Measurements from ENCODE around the gene CLMP.

The CLMP gene, protein sequence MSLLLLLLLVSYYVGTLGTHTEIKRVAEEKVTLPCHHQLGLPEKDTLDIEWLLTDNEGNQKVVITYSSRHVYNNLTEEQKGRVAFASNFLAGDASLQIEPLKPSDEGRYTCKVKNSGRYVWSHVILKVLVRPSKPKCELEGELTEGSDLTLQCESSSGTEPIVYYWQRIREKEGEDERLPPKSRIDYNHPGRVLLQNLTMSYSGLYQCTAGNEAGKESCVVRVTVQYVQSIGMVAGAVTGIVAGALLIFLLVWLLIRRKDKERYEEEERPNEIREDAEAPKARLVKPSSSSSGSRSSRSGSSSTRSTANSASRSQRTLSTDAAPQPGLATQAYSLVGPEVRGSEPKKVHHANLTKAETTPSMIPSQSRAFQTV

DNA sequence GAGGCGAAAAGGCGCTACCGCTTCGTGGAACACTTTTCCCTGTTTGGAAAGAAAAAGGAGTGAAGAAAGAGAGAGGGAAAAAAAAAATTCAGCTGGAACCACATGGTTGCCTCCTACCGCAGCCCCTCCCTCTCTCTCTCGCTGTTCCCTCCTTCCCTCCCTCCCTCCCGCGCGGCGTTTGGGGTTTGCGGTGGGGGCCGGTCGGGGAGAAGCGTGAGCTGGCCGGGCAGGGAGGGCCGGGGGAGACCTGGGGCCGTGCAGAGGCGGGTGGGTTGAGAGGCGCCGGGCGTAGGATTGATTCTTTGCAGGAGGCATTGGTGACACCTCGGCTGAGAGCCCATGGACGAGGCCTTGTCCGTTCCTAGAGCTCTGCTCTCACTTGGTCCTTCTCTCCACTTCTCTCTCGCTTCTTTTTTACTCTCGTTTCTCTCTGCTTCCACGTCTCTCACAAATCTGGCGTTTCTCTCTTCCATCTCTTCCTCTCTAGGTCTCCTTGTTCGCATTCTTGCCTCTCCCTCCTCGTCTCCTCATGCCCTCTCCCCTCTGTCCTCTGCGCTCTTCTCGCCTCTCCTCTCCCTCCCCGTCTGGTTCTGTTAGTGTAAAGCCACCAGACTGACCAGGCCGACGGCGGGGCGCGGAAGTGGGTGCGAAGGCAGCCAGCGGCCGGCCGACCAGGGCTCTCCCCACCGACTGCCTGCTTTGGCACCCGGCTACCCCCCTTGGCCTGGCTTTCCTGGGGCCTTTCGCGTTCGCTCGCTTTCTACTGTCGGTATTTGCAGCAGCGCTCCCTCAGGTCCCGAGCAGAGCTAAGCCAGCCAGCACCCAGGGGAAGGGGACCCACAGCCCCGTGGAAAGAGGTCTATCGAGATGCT lies at the start of gene CLMP:
Gene CLMP (minus strand): TSS at position 61 of the 872 bp plus-strand sequence. CDS start 308 bp downstream, outside the sequence.
- DNase-seq, result no peak

- no peak for DNase-seq
Observed at GRCh38 chr11:123241874-123242543, 47.0 kb upstream of the CLMP start.

DNA sequence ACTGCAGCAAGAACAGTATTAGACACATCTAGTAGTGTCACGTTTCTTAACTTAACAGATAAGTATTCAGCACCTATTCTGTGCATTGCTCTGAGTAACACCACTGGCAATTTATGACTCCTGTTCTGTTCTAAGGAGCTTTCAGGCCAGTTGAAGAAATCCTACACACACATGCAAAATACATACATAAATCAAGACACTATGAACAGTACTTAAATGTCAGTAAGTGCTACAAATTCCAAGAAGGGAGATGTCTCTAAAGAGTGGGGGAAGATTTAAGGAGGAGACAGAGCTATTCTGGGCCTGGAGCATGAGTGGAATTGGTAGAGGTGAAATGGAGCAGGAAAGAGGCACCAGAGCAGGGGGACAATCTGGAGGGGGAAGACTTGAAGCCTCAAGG lies 46.2 kb upstream of the CLMP start:
- DNase-seq, result no peak

GRCh38 chr11:123239191-123240150 lies 44.4 kb upstream of the CLMP start:
- DNase-seq, result no peak

GRCh38 chr11:123238297-123238696 lies 43.2 kb upstream of the CLMP start:
- DNase-seq, result no peak

- no peak for DNase-seq
Observed at GRCh38 chr11:123236879-123237278, 41.8 kb upstream of the CLMP start.

DNA sequence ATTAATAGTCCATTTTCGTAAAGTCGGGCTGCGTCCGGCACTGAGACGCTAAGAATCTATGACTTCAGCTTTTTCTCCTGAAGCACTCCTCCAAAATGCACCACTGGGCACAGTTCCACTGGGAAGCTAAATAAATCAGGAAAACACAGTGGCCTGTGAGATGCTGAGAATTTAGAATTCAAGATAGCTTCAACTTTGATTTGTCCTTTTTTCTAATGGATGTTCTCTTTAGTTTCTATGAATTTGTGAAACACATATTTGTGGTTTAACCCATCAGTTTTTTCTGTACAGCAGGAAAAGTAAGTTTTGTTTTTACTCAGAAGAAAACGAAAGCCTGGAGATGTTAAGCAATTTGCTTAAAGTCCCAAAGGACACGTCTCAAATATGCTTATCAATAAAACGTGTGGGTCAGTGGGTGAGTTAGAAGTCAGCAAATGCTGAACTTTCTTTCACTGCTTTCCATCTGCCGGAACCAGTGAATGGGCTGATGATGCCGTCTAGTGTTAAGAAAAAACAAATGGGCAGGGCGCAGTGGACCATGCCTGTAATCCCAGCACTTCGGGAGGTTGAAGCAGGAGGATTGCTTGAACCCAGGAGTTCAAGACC lies 40.7 kb upstream of the CLMP start:
- no peak for DNase-seq

- DNase-seq, result no peak
Observed at GRCh38 chr11:123235117-123235655, 40.1 kb upstream of the CLMP start.

DNA sequence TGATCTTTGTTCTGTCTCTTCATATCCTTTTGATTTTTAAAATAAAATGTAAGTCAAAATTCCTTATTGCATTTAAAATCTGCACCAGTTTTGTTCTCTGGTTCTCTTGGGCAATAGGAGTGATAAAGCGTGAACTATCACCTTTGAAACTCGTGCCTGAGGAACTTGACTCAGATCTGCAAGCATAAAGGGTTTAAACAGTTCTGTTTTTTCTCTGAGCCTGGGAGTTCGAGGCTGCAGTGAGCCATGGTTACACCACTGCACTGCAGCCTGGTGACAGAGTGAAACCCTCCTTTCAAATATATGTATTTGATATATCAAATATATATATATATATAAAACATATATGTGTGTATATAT lies 38.9 kb upstream of the CLMP start:
- DNase-seq, result no peak

- DNase-seq, result no peak
Observed at GRCh38 chr11:123233280-123233974, 38.4 kb upstream of the CLMP start.

- DNase-seq, result no peak
Observed at GRCh38 chr11:123231777-123232176, 36.7 kb upstream of the CLMP start.

- no peak for DNase-seq
Observed at GRCh38 chr11:123231256-123231655, 36.2 kb upstream of the CLMP start.

DNA sequence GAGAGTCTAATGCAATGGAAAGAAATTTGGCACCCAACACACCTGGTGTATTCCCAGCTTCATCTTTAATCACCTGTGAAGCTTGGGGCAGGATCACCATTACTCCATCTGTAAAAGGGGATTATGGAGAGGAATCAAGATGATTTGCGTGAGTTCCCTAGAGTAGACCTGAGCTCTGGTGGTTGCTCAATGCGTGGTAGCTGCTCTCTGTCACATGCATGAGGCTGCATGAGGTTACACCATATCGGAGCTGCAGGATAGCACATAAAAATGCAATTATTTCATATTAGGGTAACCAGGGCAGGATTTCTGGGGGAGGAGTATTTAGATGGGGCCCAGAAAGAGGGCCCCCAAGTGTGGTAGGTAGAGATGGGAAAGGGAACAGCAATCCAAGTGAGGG lies 35.3 kb upstream of the CLMP start:
- DNase-seq, result no peak

DNA sequence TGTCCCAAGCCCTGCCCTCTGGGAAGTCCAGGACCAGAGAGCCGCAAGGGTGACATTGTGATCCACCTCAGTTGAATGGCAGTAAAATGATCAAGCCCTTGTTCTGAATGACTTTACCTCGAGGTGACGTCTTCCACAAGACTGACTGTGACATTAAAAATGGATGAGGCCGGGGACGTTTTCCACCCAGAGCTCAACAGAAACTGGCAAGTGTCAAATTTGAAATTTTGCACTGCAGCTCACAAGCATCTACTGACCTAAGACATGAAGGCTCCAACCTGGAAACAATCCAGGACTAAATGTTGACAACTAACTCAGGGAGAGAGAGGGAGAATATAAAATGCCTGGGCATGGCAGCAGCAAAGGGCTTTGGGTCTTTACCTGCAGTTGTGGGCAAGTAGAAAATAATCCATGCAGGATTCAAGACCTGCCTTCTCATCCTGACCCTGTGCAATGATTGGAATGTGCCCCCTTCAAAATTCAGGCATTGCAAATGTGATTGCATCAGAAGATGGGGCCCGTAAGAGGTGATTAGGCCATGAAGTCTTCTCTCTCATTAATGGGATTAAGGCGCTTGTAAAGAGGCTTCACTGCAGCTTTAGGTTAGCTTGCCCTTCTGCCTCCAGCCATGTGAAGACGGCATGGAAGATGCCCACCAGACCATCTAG lies 33.6 kb upstream of the CLMP start:
- no peak for DNase-seq

DNA sequence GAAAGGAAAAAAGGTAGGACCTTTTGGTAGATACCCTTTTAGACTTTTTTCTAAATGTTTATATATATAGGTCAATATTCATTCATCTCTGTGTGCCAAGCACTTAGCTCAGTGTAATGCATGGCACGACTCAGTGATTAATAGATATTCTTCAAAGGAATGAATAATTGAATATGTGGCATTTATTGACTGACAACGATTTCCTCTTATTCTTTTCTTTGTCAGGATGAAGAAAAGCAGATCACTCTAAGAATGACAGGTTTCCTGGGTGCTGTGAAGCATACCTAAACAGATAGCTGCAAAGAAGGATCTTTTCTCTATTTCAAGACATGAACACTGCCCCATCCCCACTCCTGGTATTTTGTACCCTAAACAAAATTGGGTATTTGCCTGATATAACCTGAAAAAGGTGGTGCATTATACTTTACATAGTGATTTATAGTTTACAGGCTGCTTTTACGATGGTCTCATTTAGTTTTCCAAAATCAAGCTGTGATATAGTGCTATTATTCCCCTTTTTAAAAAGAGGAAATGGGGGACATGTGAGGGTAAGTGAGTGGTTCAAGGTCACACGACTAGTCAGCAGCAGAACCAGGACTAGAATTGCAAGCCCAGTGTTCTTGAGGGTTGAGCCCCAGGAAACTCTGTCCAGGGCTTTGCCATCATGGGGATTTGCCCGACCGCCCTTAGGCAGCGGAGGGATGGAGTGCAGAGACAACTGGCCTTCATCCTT lies 32.9 kb upstream of the CLMP start:
- no peak for DNase-seq

GRCh38 chr11:123221584-123221983 lies 26.5 kb upstream of the CLMP start:
- no peak for DNase-seq

DNA sequence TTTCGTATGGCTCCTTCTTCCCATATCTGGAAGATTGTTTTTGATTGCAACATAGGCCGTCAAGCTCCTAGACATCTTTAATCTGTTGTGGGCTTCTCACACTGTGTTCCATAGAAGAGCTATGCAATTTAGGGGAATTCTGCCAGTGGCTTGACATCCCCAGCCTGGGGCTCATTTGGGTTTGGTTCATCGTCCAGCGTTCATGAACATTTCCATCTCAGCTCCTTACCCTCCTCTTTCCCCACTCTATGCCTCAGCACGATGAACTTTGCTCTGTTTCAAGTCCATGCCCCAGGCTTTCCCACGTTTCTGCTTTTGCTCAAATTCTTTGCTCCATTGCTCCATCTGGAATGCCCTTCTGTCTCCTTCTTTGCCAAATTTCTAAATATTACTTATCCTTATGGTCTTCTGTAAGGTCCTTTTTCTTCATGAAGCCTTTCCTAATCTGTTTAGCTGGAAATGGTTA lies 26.1 kb upstream of the CLMP start:
- DNase-seq, result no peak

GRCh38 chr11:123219066-123219690 lies 24.1 kb upstream of the CLMP start:
- DNase-seq, result no peak

- no peak for DNase-seq
Observed at GRCh38 chr11:123218451-123218850, 23.4 kb upstream of the CLMP start.

Data from NCI-H510A treated with DMSO at 0.1 percent for 48 hours (cell line).